GM12891 (cell line): Measurements from ENCODE around the gene PRRT1B.

ENCODE experiments used
- DNase-seq: peaks from one replicate; pipeline ENCODE4 v3.0.0; 2011; ENCODE audit warnings: low spot score; ENCODE audit not compliant: insufficient read length
- FAIRE-seq: peaks from 2 replicates; lab custom pipeline; 2011; peaks lifted over from hg19 to GRCh38; lab: Jason Lieb, UNC
- PAX5 ChIP-seq: IDR thresholded peaks from 2 replicates; pipeline ENCODE4 v1.6.1; 2011; ENCODE audit warnings: low read length, moderate library complexity, mild to moderate bottlenecking; ENCODE audit not compliant: insufficient read depth, severe bottlenecking
- POLR2A ChIP-seq: IDR thresholded peaks from 2 replicates; pipeline ENCODE4 v1.6.1; 2011; ENCODE audit warnings: low read depth, low read length, control low read depth
- POLR2AphosphoS5 ChIP-seq: IDR thresholded peaks from 2 replicates; pipeline ENCODE4 v1.6.1; 2011; ENCODE audit warnings: low read depth, low read length, control low read depth
- POU2F2 ChIP-seq: IDR thresholded peaks from 2 replicates; pipeline ENCODE4 v1.6.1; 2011; ENCODE audit warnings: low read depth, mild to moderate bottlenecking, control low read depth, low read length, moderate library complexity
- SPI1 ChIP-seq: IDR thresholded peaks from 2 replicates; pipeline ENCODE4 v1.6.1; 2011; ENCODE audit warnings: low read depth, low read length, control low read depth
- TAF1 ChIP-seq: IDR thresholded peaks from 2 replicates; pipeline ENCODE4 v1.6.1; 2011; ENCODE audit warnings: low read depth, low read length, control low read depth

Gene PRRT1B

DNA sequence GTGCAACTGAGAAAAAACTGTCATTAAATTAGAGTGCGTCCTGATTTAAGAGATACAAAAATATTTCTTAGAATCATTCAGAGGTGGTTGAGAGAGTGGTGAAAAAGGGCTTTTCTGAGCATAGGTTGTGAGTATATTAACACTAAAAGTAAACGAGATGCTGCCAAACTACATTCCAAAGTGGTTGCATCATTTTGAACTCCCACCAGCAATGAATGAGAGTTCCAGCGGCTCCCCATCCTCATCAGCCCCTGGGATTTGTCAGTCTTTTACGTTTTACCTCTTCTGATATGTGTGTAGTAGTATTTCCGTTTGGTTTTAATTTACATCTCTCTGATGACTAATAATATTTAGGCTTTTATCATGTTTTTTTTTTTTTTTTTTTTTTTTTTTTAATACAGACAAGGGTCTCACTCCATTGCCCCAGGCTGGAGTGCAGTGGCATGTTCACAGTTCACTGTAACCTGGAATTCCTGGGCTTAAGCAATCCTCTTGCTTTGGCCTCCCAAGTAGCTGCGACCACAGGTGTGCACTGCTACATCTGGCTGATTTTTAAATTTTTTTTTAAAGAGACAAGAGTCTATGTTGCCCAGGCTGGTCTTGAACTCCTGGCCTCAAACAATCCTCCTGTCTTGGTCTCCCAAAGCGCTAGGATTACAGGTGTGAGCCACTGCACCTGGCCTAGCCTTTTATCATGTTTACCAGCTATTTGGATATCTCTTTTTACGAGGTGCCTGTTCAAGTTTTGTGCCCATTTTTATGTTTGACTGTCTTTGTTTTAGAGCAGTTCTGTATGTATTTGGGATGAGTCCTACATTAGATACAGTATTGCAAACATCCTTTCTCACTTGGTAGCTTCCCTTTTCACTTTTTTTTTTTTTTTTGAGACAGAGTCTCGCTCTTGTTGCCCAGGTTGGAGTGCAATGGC, 17.0 kb downstream of the PRRT1B start:
- DNase-seq, result no peak
- FAIRE-seq, result no peak
- TF ChIP-seq PAX5 (no peak), SPI1 (no peak), POLR2AphosphoS5 (no peak), TAF1 (no peak), POU2F2 (no peak), POLR2A (no peak)

DNA sequence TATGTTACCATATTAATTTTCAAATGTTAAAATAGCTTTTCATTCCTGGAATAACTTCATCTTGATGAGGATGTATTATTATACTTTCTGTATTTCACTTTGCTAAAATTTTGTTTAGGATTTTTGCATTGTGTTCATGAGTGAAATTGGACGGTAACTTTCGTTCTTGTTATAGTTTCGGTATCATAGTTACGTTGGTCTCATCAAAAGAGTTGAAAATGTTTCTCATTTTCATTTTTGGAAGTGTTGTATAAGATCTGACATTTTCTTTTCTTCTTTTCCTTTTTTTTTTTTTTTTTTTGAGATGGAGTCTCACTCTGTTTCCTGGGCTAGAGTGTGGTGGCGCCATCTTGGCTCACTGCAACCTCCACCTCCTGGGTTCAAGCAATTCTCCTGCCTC, 20.0 kb downstream of the PRRT1B start:
- DNase-seq (no peak), FAIRE-seq (no peak)
- TF ChIP-seq POU2F2, result no peak
- TF ChIP-seq POLR2A, result no peak
- no peak for TF ChIP-seq PAX5
- TF ChIP-seq POLR2AphosphoS5, result no peak
- TF ChIP-seq SPI1, result no peak
- TF ChIP-seq TAF1, result no peak

DNA sequence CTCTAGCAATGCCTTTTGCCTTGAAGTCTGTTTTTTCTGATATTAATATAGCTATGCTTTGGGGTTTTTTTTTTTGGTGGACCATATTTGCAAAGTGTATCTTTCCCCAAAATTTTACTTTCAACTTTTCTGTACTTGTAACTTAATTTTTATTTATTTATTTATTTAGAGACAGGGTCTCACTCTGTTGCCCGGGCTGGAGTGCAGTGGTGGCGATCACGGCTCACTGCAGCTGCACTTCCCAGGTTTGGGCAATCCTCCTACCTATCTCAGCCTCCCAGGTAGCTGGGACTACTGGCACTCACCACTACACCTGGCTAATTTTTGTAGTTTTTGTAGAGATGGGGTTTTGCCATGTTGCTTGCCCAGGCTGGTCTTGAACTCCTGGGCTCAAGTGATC, 20.8 kb downstream of the PRRT1B start:
- TF ChIP-seq POLR2AphosphoS5 (no peak), POU2F2 (no peak), PAX5 (no peak), POLR2A (no peak), SPI1 (no peak)
- DNase-seq (no peak), FAIRE-seq (no peak)

DNA sequence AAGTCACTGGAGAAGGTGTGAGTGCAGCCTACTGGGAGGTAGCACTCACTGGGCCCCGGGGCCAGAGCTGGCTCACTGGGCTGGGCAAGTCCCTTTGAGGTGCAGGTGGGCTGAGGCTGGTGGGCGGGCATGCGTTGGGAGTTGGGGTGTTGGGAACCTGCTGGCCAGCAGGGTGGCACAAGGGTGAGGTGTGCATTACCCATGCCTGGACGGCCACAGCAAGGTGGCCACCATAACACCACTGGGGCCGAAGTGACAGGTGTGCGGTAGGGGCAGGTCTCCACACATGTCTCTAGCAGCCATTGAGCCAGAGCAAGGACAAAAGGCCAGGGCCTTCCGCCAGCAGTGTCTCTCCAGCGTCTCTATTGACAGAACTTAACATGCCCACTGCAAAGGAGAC, 22.6 kb downstream of the PRRT1B start:
- TF ChIP-seq SPI1 (no peak), POLR2A (no peak), TAF1 (no peak), POU2F2 (no peak), POLR2AphosphoS5 (no peak), PAX5 (no peak)
- FAIRE-seq (no peak), DNase-seq (no peak)

DNA sequence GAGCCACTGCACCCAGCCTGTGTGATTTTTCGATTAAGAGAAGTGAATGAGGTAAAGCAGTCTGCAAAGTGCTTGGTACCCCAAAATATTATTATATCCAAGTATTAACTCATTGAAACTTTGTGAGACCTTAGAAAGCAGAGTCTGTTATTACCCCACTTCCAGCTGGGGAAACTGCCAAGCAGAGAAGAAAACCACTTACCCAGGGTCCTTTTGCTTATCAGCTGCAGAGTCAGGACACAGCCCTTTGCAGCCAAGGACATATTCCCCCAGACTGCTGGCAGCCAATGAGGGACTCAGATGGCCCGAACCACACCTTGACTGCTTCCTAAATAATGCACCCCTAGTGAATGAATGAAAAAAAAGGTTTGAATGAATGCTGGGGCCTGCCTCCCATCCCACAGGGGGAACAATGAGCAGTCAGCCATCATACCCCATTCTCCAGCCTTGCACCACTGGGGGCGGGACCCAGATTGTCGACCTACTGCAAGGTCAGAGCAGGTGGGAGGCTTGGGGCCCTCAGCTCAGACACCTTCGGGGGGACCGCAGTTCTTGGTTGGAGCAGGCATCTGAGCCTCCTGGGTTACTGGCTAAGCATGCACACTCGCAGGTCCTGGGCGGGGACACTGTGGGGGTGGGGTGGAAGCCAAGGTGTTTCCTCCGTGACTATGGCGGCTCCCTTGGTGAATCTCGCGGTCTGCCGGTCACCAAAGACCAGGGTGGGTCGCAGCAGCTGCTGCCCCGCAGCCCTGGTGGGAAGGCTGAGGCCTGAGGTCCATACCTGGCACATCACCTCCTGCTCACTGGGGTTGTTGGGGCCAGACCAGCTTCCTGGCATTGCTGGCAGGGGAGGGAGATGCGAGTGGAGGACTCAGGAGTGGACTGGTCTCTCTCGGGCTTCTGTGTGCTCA, 29.7 kb downstream of the PRRT1B start:
- DNase-seq, result no peak
- FAIRE-seq, result no peak
- no peak for TF ChIP-seq SPI1
- TF ChIP-seq POLR2AphosphoS5, result peak; percentile 52; the same call in 1 of the 2 replicates

DNA sequence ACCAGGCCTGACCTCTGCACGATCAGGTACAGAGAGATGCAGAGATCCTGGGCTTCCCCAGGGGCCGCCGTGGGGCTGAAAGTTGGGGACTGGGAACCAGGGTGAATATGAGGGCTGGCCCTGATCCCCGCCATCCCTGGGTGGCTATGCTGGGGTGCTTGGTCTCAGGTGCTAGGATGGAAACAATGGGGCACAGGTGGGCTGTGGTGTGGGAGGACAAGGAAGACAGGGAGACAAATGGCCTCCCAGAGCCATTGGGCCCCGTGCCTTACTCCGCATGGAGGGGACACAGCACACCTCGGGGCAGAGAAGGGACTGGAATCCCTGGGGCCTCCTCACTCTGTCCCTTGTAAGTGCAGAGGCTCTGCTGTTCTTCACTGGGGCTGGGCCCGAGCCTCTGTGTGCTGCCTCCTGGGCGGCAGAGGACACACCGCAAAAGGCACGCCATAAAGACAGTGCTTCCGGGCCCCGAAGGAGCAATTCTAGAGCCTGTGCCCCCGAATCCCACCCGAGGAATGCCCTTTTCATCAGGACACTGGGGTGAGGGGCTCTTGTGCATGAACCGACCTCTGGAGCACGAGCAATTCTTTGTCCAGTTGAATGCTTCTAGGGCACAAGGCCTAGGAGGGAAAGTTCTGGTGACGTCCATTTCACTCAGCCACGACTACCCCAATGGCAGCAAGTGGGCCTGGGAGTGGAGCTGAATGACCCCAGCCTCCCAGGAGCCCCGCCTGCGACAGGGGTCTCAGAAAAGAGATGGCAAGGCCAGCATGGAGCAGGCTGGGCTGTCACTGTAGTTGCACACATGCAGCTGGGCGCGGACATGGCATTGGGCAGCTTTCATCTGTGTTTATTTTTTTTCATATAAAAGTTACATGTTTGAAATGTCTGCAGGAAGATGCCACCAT, 30.9 kb downstream of the PRRT1B start:
- DNase-seq, result no peak
- FAIRE-seq, result no peak
- no peak for TF ChIP-seq POLR2AphosphoS5
- TF ChIP-seq TAF1, result no peak
- TF ChIP-seq POLR2A, result no peak
- TF ChIP-seq PAX5, result no peak
- no peak for TF ChIP-seq POU2F2
- TF ChIP-seq SPI1, result no peak

DNA sequence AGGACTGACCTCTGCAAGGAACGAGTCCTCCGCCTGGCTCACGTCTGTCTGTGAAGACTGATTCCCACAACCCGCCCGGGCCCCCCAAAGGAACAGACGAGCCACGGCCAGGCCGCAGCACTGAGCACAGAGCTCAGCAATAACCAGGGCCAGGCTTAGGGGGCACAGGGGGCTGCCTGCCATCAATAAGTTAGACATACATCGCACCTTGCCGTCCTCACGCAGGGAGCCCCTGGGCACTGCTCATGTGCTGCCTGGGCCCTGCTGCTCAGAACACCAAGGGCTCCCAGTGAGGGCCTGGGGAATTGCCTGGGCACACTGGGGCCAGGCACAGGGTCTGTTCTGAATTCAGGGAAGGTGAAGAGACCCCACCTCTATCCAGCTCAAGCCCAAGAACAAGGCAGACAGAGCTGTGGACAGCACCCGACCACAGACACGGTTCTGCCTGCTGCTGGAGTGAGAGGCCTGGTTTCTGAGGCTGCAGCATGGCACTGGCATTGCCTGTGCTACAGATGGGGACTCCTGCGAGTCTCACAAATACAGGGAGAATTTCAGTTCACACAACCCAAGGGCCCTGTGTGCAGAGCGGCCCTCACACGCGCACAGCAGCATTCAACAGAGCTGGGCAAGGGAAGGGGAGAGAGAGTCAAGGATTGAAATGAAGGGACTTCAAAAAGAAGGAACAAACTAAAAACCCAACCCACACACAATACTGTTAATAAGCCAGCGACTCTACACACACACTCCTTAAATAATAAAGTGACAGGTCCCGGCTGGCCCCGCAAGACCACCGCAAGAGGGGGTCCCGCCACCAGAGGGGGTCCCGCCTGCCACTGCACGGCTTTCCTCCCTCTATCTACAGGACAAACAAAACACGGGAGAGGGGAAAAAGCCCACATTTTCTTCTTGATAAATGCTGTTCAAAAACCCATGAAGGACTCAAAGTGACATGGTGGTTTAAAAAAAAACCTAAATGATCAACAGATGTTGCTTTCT, 32.0 kb downstream of the PRRT1B start:
- TF ChIP-seq PAX5, result no peak
- no peak for TF ChIP-seq SPI1
- no peak for TF ChIP-seq POLR2AphosphoS5
- TF ChIP-seq TAF1, result no peak
- no peak for FAIRE-seq

DNA sequence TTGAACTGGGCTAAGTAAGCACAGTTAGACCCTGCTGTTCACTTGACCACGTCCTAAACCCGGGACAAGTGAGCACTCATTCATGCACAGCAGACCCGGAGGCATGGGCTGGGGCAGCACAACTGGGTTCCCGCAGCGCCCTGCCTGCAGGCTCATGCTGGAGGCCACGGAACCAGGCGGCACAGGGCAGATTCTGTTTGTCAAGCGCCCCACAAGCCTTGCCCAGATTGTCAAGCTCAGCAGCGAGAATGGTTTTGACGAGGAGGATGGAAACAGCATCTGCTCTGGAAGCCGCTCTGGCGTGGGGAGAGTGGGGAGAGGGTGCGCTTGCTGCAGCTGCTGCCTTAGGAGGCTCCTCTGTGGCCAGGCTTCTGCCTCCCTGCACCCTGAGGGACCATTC, 32.7 kb downstream of the PRRT1B start:
- DNase-seq, result no peak
- TF ChIP-seq SPI1 (no peak), PAX5 (no peak), POLR2AphosphoS5 (no peak), POLR2A (no peak), TAF1 (no peak), POU2F2 (no peak)

More for the DNA sequence above, 32.0 kb downstream of the PRRT1B start:
- DNase-seq, result no peak

More for the DNA sequence above, 32.7 kb downstream of the PRRT1B start:
- FAIRE-seq, result no peak
